Measurements from ENCODE around the gene KIF1A.

GRCh38 chr2:240806459-240806858, 13.6 kb downstream of the KIF1A start:
- TF ChIP-seq, protein P1, sequence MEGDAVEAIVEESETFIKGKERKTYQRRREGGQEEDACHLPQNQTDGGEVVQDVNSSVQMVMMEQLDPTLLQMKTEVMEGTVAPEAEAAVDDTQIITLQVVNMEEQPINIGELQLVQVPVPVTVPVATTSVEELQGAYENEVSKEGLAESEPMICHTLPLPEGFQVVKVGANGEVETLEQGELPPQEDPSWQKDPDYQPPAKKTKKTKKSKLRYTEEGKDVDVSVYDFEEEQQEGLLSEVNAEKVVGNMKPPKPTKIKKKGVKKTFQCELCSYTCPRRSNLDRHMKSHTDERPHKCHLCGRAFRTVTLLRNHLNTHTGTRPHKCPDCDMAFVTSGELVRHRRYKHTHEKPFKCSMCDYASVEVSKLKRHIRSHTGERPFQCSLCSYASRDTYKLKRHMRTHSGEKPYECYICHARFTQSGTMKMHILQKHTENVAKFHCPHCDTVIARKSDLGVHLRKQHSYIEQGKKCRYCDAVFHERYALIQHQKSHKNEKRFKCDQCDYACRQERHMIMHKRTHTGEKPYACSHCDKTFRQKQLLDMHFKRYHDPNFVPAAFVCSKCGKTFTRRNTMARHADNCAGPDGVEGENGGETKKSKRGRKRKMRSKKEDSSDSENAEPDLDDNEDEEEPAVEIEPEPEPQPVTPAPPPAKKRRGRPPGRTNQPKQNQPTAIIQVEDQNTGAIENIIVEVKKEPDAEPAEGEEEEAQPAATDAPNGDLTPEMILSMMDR (IDR thresholded peaks at IDR 0.05) = no peak
- no peak for TF ChIP-seq POLR2A (IDR thresholded peaks at IDR 0.05; ENCODE audit: low read depth)
